Stimulated activated CD4-positive, alpha-beta T cell treated with anti-CD3 and anti-CD28 coated beads, Interleukin-1b, Interleukin-23, amount 100 ng/mL, for 48 hours (primary cell): ENCODE data around the gene PSMA4.
A peak's percentile ranks its signal among the peaks of the same experiment; 100 is the strongest.
"Not testable (repeated sequence)": the region's sequence is repeated elsewhere in the genome, so short reads cannot be mapped to it uniquely, and the experiment has no call there.

Experiments used
- DNase-seq: peaks from one replicate; pipeline ENCODE4 v3.0.0-alpha.2; 2020

PSMA4 gene

GRCh38 chr15:78552597-78552996 is 12.4 kb downstream of the PSMA4 start:
- no peak for DNase-seq

DNA sequence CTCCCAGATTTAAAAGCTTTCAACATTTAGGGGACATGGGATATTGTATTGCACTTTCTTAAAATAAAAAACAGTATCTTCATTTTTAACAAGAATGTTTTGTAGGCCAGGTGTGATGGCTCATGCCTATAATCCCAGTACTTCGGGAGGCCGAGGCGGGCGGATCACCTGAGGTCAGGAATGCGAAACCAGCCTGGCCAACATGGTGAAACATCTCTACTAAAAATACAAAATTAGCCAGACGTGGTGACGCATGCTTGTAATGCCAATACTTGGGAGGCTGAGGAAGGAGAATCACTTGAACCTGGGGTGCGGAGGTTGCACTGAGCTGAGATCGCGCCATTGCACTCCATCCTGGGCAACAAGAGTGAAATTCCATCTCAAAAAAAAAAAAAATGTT is 20.0 kb downstream of the PSMA4 start:
- DNase-seq = not testable (repeated sequence)

- DNase-seq = no peak
These were observed 21.2 kb downstream of the PSMA4 start for GRCh38 chr15:78561490-78561889.

GRCh38 chr15:78563092-78563491 is 22.8 kb downstream of the PSMA4 start:
- no peak for DNase-seq

DNA sequence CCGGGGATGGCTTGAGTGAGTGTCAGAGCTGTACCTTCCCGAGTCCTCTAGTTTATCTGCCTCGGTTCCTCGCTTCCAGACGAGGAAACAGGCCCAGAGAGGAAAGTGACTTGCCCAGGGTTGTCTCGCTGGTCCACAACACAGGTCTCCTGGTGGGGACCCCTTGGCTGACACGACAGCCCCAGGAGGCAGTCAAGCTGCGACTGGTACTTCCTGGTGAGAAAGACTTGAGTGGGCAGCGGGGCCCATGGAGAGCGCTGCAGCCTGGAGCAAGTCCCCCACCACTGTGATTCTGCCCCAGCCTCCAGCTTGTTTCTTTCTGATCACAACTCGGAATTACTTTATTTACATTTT is 24.5 kb downstream of the PSMA4 start:
- no peak for DNase-seq

GRCh38 chr15:78565097-78565950 is 25.1 kb downstream of the PSMA4 start, which contains the start of gene CHRNA5:
Gene CHRNA5, plus strand, starts transcription at chr15:78565520. Its CDS starts 200 bp downstream, at chr15:78565720.
- DNase-seq = peak; percentile 76

GRCh38 chr15:78565951-78566774 is 25.9 kb downstream of the PSMA4 start:
- DNase-seq = no peak

DNA sequence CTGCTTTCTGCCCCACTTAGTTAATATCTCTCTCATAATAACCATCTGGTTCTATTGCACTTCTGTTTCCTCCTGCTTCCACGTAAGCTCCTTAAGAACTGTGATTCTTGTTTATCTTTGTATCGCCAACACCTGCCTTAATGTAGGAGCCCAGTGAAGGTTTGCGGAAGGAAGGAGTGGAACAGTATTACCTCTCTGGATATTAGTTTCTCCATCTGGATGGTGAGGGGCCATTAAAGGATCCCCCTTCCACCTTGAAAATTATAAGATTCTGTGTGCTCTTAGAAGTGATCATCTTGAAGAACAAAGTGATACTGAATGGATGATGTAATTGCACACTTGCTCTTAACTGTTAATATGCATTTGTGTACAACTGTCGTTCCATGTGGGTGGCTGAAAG is 27.3 kb downstream of the PSMA4 start:
- no peak for DNase-seq

GRCh38 chr15:78570710-78571109 is 30.5 kb downstream of the PSMA4 start:
- DNase-seq = no peak

GRCh38 chr15:78571382-78571781 is 31.1 kb downstream of the PSMA4 start:
- no peak for DNase-seq

- DNase-seq = no peak
These were observed 33.2 kb downstream of the PSMA4 start for GRCh38 chr15:78573416-78573815.

- DNase-seq = no peak
These were observed 34.7 kb downstream of the PSMA4 start for GRCh38 chr15:78574944-78575343.

DNA sequence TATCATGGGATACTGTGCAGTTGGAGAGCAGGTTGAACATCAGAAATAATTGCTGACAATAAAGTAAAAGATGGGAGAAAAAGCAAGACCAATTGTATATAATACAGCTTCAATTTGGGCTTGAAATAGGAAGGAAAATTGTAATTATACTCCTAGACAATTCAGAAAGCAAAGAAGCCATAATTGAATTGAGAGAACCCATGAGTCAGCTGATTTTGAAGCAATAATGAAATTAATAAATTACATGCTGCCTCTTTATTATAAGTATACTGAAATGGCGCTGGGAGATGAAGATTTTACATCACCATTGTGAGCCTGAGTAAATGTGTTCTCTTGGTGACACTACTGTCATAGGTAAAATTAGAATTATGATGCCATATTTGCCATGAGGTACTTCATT is 57.3 kb downstream of the PSMA4 start:
- no peak for DNase-seq

DNA sequence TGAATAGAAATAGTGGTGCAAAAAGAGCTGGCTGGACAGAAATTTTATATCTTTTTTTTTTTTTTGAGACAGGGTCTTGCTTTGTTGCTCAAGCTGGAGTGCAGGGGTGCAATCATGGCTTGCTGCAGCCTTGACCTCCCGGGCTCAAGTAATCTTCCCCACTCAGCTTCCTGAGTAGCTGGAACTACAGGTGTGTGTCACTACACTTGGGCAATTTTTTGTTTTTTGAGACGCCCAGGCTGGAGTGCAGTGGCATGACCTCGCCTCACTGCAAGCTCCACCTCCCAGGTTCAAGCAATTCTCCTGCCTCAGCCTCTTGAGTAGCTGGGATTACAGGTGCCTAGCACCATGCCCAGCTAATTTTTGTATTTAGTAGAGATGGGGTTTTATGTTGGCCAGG is 58.1 kb downstream of the PSMA4 start:
- DNase-seq = no peak

GRCh38 chr15:78599189-78599588 is 58.9 kb downstream of the PSMA4 start:
- no peak for DNase-seq
